Measurements from ENCODE around the gene PCDHA8. TPM values are rescaled to one million over a fixed set of nuclear protein-coding genes. Genes with fewer than 3 reads are reported as not detected.

PCDHA8 gene
- total and polyA plus RNA-seq, 5 donors from 2014 or later: not detected

- Histone ChIP-seq H3K4me3 (ENCODE audit: low read depth, low read length) (no peak overlapping the region), H3K27me3 (ENCODE audit: control insufficient read depth, insufficient read depth, low read length) (no peaks in the 10 kb centered on the region), H3K27ac (ENCODE audit: insufficient read depth, low read length, poor library complexity, severe bottlenecking) (no peak overlapping the region), H3K9me3 (ENCODE audit: control insufficient read depth in 2 of 2, low read length in 2 of 2) (peaks cover 11% of the 10 kb centered on the region in 2 experiments), H3K36me3 (ENCODE audit: control insufficient read depth, insufficient read depth, low read length) (no peaks in the 10 kb centered on the region), H3K4me1 (ENCODE audit: control insufficient read depth, insufficient read depth, low read length, poor library complexity, severe bottlenecking) (no peaks in the 10 kb centered on the region)
- DNase-seq (no peak), ATAC-seq (ENCODE audit: low read depth in 2 of 2) (no peak)
- peaks cover 3 to 33% (median 6%) of the 10 kb centered on the region in 7 donors for H3K9me3 Mint-ChIP-seq
- H3K27me3 Mint-ChIP-seq: no peaks in the 10 kb centered on the region
- H3K4me1 Mint-ChIP-seq: no peaks in the 10 kb centered on the region
- no peaks in the 10 kb centered on the region for H3K36me3 Mint-ChIP-seq
- H3K4me3 Mint-ChIP-seq: no peak overlapping the region
- no peak overlapping the region for H3K27ac Mint-ChIP-seq
These were observed 16.4 kb downstream of the PCDHA8 start for GRCh38 chr5:140857177-140857986.

- H3K4me1 Mint-ChIP-seq: no peaks in the 10 kb centered on the region
- no peaks in the 10 kb centered on the region for H3K36me3 Mint-ChIP-seq
- H3K27ac Mint-ChIP-seq: no peak overlapping the region
- no peak overlapping the region for H3K4me3 ChIP-seq (ENCODE audit: low read depth, low read length)
- H3K9me3 Mint-ChIP-seq: peaks cover 3 to 33% (median 6%) of the 10 kb centered on the region in 7 donors
- no peaks in the 10 kb centered on the region for H3K27me3 ChIP-seq (ENCODE audit: control insufficient read depth, insufficient read depth, low read length)
- no peaks in the 10 kb centered on the region for H3K36me3 ChIP-seq (ENCODE audit: control insufficient read depth, insufficient read depth, low read length)
- no peak overlapping the region for H3K4me3 Mint-ChIP-seq
- H3K9me3 ChIP-seq (ENCODE audit: control insufficient read depth in 2 of 2, low read length in 2 of 2): peaks cover 11% of the 10 kb centered on the region in 2 experiments
- ATAC-seq (ENCODE audit: low read depth in 2 of 2): no peak
- H3K4me1 ChIP-seq (ENCODE audit: control insufficient read depth, insufficient read depth, low read length, poor library complexity, severe bottlenecking): no peaks in the 10 kb centered on the region
- no peak for DNase-seq
- H3K27me3 Mint-ChIP-seq: no peaks in the 10 kb centered on the region
- H3K27ac ChIP-seq (ENCODE audit: insufficient read depth, low read length, poor library complexity, severe bottlenecking): no peak overlapping the region
These were observed 16.9 kb downstream of the PCDHA8 start for GRCh38 chr5:140857987-140858240.

- Mint-ChIP-seq H3K27me3 (no peaks in the 10 kb centered on the region), H3K4me3 (no peak overlapping the region)
- ATAC-seq (ENCODE audit: low read depth in 2 of 2): no peak
These were observed 21.7 kb downstream of the PCDHA8 start for GRCh38 chr5:140862441-140863295.

GRCh38 chr5:140868721-140869554 is 28.0 kb downstream of the PCDHA8 start, which contains the start of gene PCDHA11:
PCDHA11 (plus strand) TSS chr5:140868957; CDS start chr5:140869104, 147 bp downstream.
- Histone ChIP-seq H3K27me3 (ENCODE audit: control insufficient read depth, insufficient read depth, low read length) (peaks cover 2% of the 10 kb centered on the region), H3K27ac (ENCODE audit: insufficient read depth, low read length, poor library complexity, severe bottlenecking) (no peak within 1 kb of the TSS), H3K9me3 (ENCODE audit: control insufficient read depth in 2 of 2, low read length in 2 of 2) (peaks cover 0 to 8% of the 10 kb centered on the region in 2 experiments), H3K36me3 (ENCODE audit: control insufficient read depth, insufficient read depth, low read length) (no peaks in the 10 kb centered on the region), H3K4me3 (ENCODE audit: low read depth, low read length) (no peak within 1 kb of the TSS), H3K4me1 (ENCODE audit: control insufficient read depth, insufficient read depth, low read length, poor library complexity, severe bottlenecking) (no peaks in the 10 kb centered on the region)
- Mint-ChIP-seq H3K4me3 (no peak within 1 kb of the TSS), H3K36me3 (no peaks in the 10 kb centered on the region), H3K27ac (no peak within 1 kb of the TSS), H3K4me1 (no peaks in the 10 kb centered on the region), H3K27me3 (peaks cover 6% of the 10 kb centered on the region), H3K9me3 (peaks cover 1 to 14% (median 4%) of the 10 kb centered on the region in 7 donors)
- DNase-seq (peak in 1 of 3 donors; percentile 8), ATAC-seq (ENCODE audit: low read depth in 2 of 2) (no peak)

More at GRCh38 chr5:140862441-140863295, 21.7 kb downstream of the PCDHA8 start:
- Histone ChIP-seq H3K27ac (ENCODE audit: insufficient read depth, low read length, poor library complexity, severe bottlenecking) (no peak overlapping the region), H3K4me3 (ENCODE audit: low read depth, low read length) (no peak overlapping the region), H3K9me3 (ENCODE audit: control insufficient read depth in 2 of 2, low read length in 2 of 2) (peaks cover 0 to 4% of the 10 kb centered on the region in 2 experiments), H3K27me3 (ENCODE audit: control insufficient read depth, insufficient read depth, low read length) (no peaks in the 10 kb centered on the region), H3K4me1 (ENCODE audit: control insufficient read depth, insufficient read depth, low read length, poor library complexity, severe bottlenecking) (no peaks in the 10 kb centered on the region), H3K36me3 (ENCODE audit: control insufficient read depth, insufficient read depth, low read length) (no peaks in the 10 kb centered on the region)
- no peak overlapping the region for H3K27ac Mint-ChIP-seq
- no peaks in the 10 kb centered on the region for H3K4me1 Mint-ChIP-seq
- no peak for DNase-seq
- H3K9me3 Mint-ChIP-seq: peaks cover 0 to 15% (median 6%) of the 10 kb centered on the region in 7 donors
- no peaks in the 10 kb centered on the region for H3K36me3 Mint-ChIP-seq

- Mint-ChIP-seq H3K36me3 (no peaks in the 10 kb centered on the region), H3K4me1 (no peaks in the 10 kb centered on the region), H3K27me3 (peaks cover 6% of the 10 kb centered on the region), H3K9me3 (peaks cover 1 to 18% (median 6%) of the 10 kb centered on the region in 7 donors), H3K27ac (no peak overlapping the region), H3K4me3 (no peak overlapping the region)
- no peak overlapping the region for H3K27ac ChIP-seq (ENCODE audit: insufficient read depth, low read length, poor library complexity, severe bottlenecking)
- DNase-seq: no peak
- H3K9me3 ChIP-seq (ENCODE audit: control insufficient read depth in 2 of 2, low read length in 2 of 2): peaks cover 3 to 8% of the 10 kb centered on the region in 2 experiments
- H3K4me1 ChIP-seq (ENCODE audit: control insufficient read depth, insufficient read depth, low read length, poor library complexity, severe bottlenecking): no peaks in the 10 kb centered on the region
- no peak overlapping the region for H3K4me3 ChIP-seq (ENCODE audit: low read depth, low read length)
- H3K27me3 ChIP-seq (ENCODE audit: control insufficient read depth, insufficient read depth, low read length): peaks cover 5% of the 10 kb centered on the region
- no peak for ATAC-seq (ENCODE audit: low read depth in 2 of 2)
- no peaks in the 10 kb centered on the region for H3K36me3 ChIP-seq (ENCODE audit: control insufficient read depth, insufficient read depth, low read length)
These were observed 28.5 kb downstream of the PCDHA8 start for GRCh38 chr5:140869555-140869886.

- no peak for ATAC-seq (ENCODE audit: low read depth in 2 of 2)
- Histone ChIP-seq H3K36me3 (ENCODE audit: control insufficient read depth, insufficient read depth, low read length) (no peaks in the 10 kb centered on the region), H3K27ac (ENCODE audit: insufficient read depth, low read length, poor library complexity, severe bottlenecking) (no peak overlapping the region), H3K4me3 (ENCODE audit: low read depth, low read length) (no peak overlapping the region), H3K9me3 (ENCODE audit: control insufficient read depth in 2 of 2, low read length in 2 of 2) (peaks cover 8 to 13% of the 10 kb centered on the region in 2 experiments), H3K4me1 (ENCODE audit: control insufficient read depth, insufficient read depth, low read length, poor library complexity, severe bottlenecking) (no peaks in the 10 kb centered on the region), H3K27me3 (ENCODE audit: control insufficient read depth, insufficient read depth, low read length) (peaks cover 5% of the 10 kb centered on the region)
- Mint-ChIP-seq H3K4me1 (no peaks in the 10 kb centered on the region), H3K27ac (no peak overlapping the region), H3K9me3 (peaks cover 1 to 26% (median 6%) of the 10 kb centered on the region in 7 donors), H3K36me3 (no peaks in the 10 kb centered on the region), H3K4me3 (no peak overlapping the region), H3K27me3 (peaks cover 6% of the 10 kb centered on the region)
- DNase-seq: no peak
These were observed 29.5 kb downstream of the PCDHA8 start for GRCh38 chr5:140870221-140871201.
